NCI-H510A treated with DMSO at 0.1 percent for 48 hours (cell line): Measurements from ENCODE around the gene RNF133.
"Not testable (repeated sequence)": the region's sequence is repeated elsewhere in the genome, so short reads cannot be mapped to it uniquely, and the experiment has no call there.

ENCODE experiments used
- DNase-seq: peaks from one replicate; lab custom pipeline; 2025; lab: John Stamatoyannopoulos, UW

Gene RNF133

DNA sequence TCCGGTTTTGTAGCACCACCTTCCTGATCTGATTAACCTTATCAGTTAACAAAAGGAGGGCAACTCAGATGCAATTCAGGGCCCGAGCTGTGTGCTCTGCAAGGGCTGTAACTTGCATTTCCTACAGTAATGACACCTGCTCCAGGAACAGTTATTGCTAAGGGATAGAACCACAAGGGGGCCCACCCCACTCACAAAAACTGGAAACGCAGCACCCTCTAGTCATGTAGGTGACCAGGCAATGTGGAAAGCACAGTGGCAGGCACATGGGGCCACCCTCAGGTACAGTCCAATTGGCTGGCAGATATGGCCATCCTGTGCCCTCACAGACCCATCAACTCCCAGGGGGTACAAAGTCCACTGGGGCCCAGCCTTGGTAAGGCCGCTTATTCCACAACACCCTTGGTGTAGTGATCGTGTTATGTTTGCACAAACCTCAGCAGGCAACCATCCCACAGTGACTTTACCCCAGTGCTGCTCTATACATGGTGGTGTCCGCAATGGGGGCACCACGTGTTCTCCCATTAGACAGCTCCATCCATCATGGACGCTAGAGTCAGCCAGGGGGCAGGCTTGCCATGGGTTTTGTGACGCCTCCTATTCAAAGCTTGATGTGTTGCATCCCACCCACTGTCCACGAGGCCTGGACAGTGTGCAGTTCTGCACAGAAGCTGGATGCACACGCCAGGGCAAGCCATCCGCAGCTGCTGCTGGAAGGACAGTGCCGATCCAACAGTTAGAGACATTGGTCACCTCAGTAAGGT is 9.4 kb downstream of the RNF133 start:
- DNase-seq = no peak

DNA sequence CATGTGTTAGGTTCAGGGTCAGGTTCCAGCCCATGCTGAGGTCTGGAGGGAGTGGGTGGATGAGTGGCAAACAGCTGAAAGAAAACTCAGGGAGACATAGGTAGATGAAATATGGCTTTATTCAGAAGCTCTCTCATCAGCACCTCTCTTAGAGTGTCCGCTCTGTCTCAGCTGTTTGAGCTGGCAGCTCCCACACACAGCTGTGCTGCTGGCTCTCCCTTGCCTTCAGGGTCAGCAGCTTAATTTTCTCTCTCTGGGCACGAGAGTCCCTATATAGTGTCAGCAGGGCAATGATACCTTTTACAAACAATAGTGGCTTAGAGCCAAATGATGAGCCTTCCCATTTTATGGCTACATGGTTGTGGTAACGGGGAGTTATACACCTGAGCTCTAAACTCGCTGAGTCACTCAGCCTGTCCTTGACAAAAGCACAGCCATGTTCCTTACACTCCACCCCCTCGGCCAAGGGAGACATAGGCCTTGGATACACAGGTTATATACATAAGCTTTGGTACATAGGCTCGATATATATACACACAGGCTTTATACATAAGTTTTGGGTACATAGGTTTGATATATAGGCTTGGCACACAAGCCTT is 10.4 kb downstream of the RNF133 start:
- no peak for DNase-seq

DNA sequence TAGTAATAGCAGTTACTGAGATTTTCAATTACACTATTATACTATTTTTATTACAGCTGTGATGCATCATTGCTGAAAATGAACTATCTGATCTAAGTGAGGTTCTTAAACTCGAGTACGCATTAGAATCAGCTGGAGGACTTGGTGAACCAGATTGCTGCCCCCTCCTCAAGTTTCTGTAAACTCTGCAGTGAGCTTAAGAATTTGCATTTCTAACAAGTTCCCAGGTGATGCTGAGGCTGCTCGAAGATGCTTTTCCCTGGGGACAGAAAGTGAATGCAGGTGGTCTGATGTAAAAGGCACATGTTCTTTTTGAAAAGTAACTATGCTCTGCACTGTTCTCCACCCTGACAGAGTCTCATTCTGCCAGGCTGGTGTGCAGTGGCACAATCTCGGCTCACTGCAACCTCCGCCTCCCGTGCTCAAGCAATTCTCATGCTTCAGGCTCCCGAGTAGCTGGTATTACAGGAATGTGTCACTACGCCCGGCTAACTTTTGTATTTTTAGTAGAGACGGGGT is 12.5 kb downstream of the RNF133 start:
- no peak for DNase-seq

DNA sequence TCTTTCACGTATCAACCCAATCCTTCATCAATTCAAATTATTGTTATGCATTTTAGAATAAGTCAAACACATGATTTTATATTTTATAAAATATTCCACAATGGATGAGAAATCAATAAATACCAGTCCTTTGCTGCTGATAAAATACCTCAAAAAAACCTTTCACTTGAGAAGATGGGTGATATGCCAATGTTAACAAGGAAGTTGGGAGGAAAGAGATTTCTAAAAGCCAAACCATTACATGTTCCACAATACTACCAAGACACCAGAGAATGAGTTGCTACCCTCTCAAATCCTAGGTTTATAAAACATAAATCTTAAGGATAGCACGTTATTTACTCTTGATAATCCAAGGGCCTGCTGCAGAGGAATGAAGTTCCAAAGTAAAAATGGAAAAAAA is 14.4 kb downstream of the RNF133 start:
- no peak for DNase-seq

DNA sequence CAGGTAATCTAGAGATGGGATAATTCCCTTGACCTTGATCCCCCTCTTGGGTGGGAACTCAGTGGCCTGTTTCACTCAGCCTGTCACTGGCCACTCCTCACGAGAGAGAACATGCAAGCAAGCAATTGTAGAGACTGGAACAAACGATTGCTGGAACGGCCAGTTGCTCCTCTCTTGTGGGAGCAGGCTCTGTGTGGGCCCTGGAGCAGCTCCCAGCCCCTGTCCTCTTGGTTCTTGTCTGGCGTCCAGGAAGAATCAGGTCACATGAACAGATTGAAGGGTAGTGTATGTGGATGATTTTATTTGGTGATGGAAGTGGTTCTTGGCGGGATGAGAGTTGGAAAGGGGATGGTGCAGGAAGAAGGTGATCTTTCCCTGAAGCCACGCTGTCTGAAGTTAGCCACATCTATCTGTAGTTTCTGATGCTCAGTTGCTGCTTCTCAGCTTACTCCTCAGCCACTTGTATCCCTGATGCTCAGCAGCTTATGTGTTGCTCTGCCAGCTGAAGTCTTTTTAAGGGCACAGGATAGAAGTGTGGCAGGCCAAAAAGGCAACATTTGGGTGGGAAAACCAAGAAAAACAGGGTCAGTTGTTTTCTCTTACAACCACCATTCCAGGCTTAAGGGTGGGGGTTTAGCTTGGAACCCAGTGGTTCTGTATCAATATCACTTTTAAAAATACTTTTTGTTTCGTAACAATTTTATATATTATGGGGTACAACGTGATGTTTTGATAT is 15.9 kb downstream of the RNF133 start:
- DNase-seq = no peak

DNA sequence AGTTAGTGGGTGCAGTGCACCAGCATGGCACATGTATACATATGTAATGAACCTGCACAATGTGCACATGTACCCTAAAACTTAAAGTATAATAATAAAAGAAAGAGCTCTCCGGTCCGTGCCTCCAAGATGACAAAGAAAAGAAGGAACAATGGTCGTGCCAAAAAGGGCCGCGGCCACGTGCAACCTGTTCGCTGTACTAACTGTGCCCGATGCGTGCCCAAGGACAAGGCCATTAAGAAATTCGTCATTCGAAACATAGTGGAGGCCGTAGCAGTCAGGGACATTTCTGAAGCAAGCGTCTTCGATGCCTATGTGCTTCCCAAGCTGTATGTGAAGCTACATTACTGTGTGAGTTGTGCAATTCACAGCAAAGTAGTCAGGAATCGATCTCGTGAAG is 17.7 kb downstream of the RNF133 start:
- DNase-seq = not testable (repeated sequence)

DNA sequence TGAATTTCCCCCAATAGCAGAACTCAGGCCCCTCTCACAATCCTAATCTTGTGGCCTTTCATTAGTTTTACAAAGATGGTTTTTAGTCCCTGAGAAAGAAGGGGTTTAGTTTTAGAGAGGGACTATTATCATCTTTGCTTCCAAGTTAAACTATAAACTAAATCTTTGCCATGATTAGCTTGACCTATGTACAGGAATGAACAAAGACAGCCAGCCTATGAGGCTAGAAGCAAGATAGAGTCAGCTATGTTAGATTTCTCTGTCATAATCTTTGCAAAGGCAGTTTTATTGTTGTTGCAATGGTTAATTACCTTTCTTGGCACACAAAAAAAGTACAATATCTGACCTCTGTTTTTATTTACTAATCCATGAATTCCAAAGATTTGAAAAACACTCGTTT is 19.1 kb downstream of the RNF133 start:
- DNase-seq = no peak

DNA sequence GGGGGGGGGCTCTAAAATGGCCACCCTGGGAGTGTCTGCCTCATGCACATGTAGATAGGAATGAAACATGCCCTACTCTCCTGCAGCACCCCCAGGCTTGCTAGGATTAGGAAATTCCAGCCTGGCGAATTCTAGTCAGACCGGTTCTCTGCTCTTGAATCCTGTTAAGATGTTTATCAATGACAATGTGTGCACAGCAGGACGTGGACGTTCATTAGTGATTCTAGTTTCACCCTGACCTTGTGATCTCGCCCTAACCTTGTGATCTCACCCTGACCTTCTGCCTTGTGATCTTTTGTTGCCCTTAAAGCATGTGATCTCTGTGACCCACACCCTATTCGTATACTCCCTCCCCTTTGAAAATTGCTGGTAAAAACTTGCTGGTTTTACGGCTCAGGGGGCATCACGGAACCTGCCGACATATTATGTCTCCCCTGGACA is 19.6 kb downstream of the RNF133 start:
- DNase-seq = peak; percentile 49

DNA sequence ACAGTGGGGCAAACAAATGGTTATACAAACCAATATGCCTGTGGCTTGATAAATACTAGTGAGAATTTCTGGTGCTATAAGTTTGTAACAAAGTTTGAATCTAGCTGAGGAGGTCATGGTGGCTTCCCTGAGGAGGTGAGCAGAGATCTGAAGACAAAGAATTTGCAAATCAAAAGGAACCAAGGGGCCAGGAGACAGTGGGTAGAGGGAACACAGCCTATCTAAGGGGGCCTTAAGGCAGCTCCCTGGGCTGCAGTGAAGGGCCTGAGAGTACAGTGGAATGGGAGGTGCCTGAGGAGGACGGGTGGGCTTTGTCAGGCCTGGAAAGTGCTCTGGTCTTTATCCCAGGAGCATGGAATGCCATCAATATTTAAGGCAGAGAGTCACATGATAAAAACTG is 21.8 kb downstream of the RNF133 start:
- no peak for DNase-seq

DNA sequence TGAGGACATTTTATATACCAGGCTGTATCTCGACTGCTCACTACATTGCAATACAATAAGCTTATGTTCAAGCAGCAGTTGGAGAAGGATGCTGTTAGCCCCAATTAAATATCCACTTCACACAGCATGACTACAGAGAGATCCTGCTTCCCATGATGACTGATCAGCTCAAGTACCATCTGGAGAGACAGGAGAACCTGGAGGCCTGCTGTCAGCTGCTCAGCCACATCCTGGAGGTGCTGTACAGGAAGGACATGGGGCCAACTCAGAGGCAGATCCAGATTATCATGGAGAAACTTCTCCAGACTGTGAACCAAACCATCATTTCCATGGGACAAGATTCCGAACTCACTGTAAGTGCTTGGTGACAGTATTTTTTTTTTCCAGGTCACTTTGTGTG is 22.5 kb downstream of the RNF133 start:
- DNase-seq = peak; percentile 69

DNA sequence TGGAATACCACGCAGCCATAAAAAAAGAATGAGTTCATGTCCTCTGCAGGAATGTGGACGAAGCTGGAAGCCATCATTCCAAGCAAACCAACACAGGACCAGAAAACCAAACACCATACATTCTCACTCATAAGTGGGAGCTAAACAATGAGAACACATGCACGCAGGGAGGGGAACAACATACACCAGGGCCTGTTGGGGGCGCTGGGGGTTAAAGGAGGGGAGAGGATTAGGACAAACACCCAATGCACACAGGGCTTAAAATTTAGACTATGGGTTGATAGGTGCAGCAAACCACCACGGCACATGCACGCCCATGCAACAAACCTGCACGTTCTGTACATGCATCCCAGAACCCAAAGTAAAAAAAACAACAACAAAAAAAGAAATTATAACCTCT is 23.3 kb downstream of the RNF133 start:
- DNase-seq = no peak

DNA sequence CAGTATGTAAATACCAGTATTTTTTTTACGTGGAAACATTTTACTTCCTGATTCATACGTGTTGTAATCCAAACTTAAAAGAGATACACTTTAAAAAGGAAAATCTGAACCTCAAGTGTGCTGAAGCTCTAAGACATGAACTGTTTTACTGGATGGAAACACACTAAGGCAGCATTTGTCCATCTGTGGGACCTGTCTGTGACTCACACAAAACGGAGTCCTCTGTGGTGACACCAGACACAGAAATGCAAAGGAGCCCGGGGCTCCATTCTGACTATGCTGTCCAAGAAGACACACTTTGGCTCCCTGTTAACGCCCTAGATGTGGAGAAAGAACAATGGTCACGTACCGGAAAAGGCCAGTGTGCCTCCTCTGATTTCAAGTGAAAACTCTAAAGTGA is 23.9 kb downstream of the RNF133 start:
- no peak for DNase-seq

DNA sequence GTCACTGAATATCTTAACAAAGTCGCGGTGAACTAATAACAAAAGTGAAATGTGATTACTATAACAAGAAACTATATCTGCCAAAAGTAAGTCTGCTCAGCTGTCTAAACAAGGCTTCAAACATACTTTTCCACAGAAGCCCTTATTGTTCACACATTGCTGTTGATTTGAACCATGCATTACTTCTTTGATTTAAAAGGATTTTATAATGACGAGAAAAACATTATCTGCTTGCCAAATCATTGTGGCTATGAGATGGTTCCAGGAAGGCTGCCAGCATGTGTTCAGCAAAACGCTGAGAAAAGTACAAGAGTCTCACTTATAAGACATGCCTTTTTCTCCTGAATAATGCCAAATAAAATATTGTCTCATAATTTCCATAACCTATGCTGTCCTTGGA is 24.4 kb downstream of the RNF133 start:
- DNase-seq = no peak

DNA sequence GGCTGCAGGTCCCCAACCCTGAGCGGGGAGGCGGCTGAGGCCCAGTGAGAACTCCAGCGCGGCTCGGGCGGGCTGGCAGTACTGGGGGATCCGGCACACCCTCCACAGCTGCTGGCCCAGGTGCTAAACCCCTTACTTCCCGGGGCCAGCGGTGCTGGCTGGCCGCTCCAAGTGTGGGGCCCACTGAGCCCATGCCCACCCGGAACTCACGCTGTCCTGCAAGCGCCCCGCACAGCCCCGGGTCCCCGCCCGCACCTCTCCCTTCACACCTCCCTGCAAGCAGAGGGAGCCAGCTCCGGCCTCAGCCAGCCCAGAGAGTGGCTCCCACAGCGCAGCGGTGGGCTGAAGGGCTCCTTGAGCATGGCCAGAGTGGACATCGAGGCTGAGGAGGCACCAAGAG is 25.0 kb downstream of the RNF133 start:
- no peak for DNase-seq

DNA sequence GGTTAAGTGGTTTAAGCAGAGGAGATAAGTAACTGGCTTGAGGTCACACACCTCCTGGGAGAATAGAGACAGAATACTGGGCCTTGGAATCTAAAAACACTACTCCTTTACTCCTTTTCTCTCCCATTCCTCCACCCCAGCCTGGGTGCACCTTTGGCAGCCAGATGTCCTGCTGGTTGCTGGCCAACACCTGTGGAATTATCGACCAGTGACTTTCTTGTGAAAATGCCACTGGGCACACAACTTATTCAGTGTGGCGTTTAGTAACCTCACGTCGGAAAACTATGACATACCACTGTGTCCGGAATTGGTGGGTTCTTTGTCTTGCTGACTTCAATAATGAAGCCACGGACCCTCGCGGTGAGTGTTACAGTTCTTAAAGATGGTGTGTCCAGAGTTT is 26.4 kb downstream of the RNF133 start:
- DNase-seq = no peak

DNA sequence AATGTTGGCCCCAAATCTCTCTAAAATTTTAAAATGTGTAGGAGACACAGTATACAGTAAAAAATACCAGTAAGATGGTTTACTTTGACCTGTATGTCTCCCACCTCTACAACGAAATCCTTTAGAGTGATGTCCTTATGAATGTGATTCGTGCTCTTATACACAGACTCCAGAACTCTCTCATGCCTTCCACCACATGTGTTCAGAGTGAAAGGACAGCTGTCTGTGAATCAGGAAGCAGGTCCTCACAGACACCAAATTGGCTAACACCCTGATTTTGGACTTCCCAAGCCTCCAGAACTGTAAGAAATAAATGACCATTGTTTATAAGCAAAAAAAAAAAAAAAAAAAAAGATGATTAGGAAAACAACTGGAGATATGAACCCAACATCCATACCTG is 35.2 kb downstream of the RNF133 start:
- no peak for DNase-seq

DNA sequence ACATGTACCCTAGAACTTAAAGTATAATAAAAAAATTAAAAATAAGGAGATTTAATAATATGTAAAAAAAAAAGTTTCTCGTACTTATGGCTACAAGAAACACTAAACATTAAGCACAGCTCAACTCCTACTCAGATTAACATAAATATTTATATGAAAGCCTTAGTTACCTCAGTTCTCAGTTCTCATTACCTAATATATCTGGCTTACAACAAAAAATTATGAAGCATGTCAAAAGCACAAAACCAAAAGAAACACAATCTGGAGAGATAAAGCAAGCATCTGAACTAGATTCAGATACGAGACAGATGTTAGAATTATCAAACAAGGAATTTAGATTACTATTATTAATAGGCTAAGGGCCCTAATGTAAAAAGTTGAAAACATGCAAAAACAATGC is 40.1 kb downstream of the RNF133 start:
- DNase-seq = no peak

DNA sequence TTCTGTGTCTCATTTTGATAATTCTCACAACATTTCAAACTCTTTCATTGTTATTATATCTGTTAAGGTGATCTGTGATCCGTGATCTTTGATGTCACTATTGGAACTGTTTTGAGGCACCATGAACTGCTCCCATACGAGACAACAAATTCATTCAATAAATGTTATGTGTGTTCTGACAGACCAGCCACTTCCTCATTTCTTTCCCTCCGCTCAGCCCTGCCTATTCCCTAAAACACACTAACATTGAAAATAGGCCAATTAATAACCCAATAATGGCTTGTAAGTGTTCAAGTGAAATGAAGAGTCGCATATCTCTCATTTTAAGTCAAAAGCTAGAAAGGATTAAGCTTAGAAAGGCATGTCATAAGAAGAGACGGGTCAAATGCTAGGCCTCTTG is 45.2 kb downstream of the RNF133 start:
- DNase-seq = no peak

DNA sequence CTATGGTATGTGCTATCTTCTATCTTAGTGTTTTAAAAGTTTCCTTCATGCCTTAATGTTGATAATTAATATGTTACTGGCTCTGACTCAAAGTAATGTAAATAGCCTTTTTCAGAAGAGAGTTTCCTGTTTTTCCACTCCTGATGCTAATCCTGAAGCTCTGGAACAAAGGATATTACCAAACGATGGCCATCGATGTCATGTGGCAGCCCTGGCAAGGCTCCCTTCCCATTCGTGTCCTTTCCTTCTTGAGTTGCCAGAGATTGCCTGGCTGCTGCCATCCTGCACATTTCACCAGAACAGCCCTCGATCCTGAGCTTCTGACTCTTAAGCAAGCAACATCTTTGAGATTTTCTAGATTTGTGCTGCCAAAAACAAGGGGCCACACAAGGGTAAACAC is 46.0 kb downstream of the RNF133 start:
- peak; percentile 14 for DNase-seq

DNA sequence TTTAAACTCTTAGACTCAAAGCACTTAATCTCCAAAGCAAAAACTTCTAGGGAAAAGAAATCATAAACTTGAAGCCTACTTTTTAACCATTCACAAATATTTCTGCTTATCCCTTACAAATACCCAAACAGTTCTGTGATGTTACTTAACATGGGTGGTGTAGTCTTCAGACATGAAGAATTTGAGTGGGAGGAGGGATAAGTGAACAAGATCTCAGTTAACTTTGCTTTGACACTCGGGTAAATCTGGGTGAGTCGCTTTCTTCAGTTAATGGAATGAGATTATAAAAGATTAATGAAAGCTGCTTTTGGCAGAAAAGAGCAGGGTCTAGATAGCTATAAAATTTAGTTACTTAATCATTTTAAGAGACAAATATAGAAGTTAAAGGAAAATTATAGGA is 47.5 kb downstream of the RNF133 start:
- no peak for DNase-seq
